GM21423 (cell line): Measurements from ENCODE around the gene TIMP1.
A peak's percentile ranks its signal among the peaks of the same experiment; 100 is the strongest.
"Not testable (repeated sequence)": the region's sequence is repeated elsewhere in the genome, so short reads cannot be mapped to it uniquely, and the experiment has no call there.

Experiments used
- ATAC-seq: cut with Tn5 transposase; IDR thresholded peaks from one replicate; pipeline ENCODE4 v1.9.1; 2021; ENCODE audit warnings: mild to moderate bottlenecking, moderate library complexity; ENCODE audit not compliant: unreplicated experiment

TIMP1 gene

DNA sequence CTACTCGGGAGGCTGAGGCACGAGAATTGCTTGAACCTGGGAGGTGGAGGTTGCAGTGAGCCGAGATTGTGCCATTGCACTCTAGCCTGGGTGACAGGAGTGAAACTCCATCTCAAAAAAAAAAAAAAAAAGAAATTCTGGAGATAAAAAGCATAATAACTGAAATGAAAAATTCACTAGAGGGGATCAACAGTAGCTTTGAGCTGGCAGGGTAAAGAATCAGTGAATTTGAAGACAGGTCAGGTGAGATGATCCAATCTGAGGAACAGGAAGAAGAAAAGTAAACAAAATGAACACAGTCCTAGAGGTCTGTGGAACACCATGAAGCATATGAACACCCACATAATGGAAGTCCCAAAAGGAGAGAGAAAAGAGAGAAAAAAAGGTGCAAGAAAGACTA, 15.0 kb downstream of the TIMP1 start:
- ATAC-seq: no peak

DNA sequence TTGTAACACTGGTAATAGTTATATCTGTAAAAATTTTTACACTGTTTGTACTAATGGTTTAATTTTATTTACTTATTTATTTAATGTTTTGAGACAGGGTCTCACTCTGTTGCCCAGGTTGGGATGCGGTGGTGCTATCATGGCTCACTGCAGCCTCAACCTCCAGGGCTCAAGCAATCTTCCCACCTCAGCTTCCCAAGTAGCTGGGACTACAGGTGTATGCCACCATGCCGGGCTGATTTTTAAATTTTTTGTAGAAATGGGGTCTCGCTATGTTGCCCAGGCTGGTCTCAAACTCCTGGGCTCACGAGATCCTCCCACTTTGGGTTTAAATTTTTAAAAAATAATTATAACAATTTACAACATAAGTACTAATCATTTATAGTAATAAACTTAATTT, 20.9 kb downstream of the TIMP1 start:
- ATAC-seq: not testable (repeated sequence)

DNA sequence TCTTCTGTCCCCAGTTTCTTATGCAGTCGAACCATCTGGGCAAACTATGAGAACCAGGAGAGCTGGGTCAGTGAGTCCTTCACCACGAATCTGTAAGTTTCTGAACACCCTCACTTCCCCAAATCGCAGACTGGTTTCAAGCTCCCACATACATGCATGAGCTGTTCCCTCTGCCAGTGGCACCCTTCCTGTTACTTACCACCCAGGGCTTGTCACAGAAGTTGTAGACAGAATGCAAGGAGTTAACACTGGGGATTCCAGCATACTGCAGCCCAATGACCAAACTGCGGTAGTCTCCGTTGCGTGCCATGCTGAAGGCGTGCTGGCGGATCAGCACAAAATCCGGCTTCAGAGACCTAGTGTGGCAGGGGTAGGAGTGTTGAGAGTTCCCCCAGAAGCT, 22.8 kb downstream of the TIMP1 start:
- ATAC-seq: no peak

DNA sequence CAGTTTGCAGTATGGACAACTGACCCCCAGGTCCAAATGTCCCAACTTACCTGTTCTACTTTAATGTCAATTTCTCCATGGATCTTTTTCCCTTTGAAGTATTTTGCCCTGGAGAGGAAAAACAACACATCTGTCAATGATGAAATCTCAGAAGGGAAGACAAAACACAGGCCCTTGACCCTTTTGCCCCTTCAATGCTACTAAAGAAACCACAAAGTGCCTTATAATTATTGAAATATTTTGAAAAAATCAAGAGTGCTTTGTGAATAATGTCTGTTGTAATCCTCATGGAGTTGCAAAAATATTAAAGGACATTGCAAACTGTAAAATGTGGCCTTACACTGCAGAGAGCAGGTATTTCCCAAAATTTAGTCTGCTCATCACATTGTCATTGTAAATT, 24.9 kb downstream of the TIMP1 start:
- ATAC-seq: no peak

DNA sequence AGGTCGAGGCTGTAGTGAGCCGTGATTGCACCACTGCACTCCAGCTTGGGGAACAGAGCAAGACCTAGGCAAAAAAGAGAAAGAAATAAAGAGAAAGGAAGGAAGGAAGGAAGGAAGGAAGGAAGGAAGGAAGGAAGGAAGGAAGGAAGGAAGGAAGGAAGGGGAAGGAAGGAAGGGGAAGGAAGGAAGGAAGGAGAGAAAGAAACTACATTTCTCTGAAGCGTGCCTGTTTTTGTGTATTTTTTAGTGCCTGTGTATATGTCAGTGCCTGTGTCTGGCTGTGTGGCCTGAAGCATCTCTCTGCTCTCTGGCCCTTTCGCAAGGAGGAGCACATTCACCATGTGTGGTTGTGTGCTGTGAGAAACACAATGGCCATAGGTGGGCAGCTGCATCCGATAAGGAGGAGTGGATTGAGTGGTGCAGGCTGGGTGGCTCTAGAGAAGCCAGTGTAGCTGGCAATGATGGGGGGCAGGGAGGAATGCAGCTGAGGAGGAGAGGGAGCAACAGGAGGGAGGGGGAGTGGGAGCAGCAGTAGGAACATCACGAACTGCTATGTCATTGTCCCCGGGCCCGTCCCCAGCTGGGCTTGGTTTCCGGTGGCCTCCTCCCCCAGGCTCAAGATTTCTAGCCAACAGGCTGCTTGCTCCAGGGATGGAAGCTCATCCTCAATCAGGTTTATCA, 26.0 kb downstream of the TIMP1 start:
- ATAC-seq: no peak

DNA sequence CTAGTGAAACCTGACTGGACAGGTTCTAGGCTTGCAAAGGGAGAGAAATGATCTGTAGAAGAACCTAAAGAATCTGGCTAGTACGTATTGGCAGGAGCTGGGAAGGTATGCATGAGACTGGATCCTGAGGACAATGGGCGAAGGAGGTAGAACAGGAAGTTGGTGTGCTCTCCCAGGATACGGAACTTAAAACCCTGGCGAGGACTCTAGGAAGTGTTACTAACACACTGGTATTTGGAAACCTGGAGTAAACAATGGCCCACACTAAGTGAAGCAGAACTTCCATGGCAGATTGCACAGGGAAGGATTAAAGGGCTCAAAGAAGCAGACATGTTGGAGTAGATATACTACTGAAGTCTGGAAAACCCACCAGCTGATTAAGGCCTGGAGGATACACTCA, 28.3 kb downstream of the TIMP1 start:
- no peak for ATAC-seq

DNA sequence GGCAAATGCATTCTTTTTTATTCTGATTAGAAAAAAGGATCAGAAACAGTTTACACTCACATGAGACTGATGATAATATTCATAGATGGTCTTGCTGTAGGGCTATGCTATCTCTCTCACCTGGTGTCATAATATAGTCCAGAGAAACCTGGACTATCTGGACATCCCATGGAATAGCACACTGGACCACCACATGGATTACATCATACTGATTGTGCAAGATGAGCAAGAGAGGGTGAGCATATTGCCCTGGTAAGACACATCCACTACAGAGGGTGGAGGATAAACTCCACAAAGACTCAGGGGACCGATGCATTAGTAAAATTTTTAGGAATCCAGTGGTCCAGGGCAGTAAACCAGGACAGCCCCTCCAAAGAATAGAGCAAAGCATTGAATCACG, 29.3 kb downstream of the TIMP1 start:
- no peak for ATAC-seq

DNA sequence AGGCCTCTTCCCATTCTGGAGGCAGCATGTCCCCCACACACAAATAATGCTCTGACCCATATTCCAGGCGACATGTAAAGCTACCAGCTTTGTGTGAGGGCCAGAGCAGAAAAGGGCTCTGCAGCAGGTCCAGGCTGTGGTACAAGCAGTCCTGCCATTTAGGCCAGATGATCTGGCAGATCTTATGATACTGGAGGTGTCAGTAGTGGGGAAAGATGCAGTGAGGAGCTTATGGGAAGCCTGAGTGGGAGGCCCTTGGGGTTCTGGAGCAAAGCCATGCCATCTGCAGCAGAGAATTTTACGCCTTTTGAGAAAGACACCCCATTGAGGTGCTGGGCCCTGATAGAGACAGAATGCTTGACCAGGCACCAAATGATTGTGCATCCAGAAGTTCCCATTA, 29.7 kb downstream of the TIMP1 start:
- no peak for ATAC-seq

DNA sequence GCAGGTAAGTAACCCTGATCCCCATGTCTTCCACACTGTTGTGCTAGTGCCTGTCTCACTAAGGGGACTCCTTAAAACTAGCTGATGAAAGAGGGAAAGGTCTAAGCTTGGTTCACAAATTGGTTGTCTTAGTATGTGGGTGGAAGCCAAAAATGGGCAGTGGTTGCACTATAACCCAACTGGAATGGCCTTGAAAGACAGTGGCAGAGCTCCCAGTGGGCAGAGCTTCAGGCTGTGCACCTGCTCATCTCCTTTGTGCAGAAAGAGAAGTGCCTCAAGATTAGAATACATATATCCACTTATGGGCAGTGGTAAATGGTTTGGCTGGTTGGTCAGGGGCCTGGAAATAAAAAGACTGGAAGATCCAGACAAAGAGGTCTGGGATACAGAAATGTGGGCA, 30.2 kb downstream of the TIMP1 start:
- no peak for ATAC-seq

DNA sequence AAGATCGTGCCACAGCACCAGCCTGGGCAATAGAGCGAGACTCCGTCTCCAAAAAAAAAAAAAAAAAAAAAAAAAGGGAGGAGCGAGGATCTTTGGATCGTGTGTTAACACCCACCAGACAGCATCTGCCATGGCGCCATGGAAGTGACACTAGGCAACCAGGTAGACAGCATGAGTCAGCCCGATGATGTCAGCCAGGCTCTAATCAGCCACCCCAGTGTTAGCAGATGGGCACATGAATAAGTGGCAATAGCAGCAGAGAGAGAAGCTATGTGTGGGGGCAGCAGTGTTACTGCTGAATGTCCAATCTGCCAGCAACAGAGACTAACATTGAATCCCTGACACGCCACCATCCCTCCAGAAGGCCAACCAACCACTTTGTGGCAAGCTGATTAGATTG, 30.8 kb downstream of the TIMP1 start:
- no peak for ATAC-seq

DNA sequence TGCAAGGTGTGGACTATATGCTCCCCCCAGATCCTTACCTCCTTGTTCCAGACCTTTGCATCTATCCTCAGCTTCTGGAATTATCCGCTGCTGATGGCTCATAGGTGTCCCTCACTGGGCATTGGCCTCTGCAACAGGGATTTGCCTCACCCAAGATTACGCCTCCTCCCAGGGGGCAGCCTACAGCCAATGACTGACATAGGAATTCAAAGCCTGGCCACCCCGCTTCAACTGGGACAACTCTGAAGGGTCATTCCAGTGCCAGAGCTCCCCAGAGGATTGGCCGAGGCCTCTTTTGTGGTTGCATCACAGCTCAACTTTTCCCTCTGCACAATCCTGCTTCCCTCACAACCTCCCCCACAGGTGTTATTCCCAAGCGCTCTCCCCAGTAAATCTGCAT, 32.4 kb downstream of the TIMP1 start:
- ATAC-seq: no peak

DNA sequence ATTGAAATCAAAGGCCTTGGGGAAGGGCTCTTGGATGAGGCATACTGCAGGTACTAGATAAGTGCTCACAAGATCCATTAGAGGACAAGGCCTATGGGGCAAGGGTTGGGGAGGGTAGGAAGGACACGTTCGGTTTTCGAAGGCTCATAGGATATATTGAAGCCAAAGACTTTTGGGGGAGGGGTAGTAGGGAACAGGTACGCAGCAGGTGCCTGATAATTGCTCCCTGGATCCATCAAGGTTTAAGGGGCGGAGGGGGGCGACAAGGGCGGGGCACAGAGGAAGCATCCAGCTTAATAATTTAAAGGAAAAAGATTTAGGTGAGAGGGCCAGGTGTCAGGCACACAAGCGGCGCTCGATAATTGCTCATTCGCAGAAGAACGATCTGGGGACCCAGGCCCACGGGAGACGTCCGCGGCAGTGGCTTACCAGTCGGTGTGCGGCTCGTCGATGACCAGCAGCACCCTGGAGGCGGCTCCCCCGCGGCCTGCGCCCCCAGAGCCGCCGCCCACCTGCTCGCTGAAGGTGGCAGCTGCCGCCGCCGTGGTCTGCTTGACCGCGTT, 36.8 kb downstream of the TIMP1 start:
- ATAC-seq: no peak

DNA sequence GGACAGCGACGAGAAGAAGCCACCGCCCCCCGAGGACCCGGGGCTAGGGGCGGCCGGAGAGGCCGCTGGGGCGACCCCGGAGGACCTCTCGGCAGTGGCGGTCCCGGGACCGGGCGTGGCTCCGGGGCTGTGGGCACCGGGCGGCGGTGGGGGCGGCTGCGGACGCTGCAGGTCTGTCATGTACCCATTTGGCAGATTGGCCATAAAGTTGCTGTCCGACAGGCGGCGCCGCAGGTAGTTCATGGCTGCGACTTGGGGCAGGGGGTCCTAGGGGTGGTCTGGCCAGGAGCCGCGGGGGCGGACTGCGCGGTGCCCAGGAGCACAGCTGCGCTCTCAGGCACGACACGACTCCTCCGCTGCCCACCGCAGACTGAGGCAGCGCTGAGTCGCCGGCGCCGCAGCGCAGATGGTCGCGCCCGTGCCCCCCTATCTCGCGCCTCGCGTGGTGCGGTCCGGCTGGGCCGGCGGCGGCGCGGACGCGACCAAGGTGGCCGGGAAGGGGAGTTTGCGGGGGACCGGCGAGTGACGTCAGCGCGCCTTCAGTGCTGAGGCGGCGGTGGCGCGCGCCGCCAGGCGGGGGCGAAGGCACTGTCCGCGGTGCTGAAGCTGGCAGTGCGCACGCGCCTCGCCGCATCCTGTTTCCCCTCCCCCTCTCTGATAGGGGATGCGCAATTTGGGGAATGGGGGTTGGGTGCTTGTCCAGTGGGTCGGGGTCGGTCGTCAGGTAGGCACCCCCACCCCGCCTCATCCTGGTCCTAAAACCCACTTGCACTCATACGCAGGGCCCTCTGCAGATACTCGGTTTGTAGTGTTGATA, 37.5 kb downstream of the TIMP1 start, which contains the start of gene SYN1:
Gene SYN1, minus strand, starts transcription at position 372 of the 817 bp plus-strand sequence. Its CDS starts 129 bp downstream, at position 243.
- peak; percentile 81 for ATAC-seq

DNA sequence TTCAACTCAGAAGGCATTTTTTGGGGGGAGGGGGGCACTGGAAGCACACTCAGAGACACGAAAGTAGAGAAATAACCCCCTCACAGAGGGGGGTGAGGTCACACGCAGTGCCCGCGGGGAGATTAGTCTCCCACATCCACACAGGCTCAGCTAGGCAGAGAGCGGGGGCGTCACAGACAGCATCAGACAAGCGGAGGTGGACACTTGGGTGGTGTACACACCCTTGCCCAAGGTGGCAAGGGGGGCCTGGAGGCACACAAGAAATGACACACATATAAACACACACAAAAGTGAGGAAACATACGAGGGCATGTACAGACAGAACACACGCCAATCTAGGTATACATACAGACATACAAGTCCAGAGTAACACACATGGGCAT, 38.1 kb downstream of the TIMP1 start:
- no peak for ATAC-seq

DNA sequence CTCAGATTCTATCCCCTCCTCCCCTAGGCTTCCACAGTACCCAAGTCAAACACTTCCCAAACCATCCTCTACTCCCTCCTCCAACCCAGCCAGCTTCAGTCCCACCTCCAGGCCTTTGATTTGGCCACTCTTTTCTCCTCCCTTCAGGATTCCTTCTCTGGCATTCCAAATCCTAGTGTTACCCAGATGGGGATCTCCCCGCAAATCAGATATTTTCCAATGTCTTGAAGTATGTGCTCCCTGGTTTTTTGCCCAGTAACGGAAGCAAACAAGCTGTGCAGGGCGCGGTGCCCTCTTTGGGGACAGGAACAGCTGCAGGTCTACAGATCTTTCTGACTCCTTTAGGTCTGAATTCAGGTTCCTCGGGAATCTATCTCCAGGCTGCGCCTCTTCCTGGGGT, 39.6 kb downstream of the TIMP1 start:
- ATAC-seq: no peak

DNA sequence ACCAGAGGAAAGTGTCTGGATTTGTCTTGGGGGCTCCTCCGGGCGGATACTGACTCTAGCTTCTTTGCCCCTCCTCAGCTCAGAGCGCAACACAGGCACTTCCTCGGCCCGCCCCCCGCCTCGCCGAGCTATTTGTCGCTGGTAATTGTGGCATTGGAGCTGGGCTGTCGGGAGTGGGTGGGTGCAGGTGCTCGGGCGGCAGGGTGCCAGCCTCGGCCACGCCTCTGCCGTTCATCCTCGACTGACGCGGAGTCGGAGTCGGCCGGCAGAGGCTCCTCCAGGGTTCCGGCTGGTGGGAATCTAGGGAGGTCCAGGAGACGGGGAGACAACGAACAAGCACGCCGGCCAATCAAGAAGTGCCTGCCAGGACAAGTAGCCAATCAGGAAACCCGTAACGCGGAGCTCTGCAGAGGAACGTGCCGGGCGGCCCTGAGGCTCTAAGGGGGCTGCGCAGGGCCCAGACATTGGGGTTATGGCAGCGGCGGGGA, 41.3 kb downstream of the TIMP1 start:
- no peak for ATAC-seq

DNA sequence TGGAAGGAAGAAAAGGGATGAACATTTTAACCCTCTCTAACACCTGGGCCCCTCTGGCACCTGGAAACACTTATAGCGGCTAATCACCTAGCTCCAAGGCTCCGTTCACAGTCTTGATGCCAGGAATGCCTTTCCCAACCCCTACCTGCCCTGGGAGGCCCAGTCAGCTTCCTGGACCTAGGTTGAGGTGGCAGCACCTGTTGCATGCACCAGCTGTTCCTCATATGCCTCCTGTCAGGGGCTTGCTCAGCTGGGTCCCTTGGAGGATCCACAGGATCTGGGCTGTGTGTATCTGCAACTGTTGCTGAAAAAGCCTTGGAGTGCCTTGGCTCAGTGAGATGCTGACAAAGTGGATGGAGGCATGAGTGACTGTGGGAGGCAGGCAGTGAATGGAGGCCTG, 43.1 kb downstream of the TIMP1 start:
- ATAC-seq: no peak

DNA sequence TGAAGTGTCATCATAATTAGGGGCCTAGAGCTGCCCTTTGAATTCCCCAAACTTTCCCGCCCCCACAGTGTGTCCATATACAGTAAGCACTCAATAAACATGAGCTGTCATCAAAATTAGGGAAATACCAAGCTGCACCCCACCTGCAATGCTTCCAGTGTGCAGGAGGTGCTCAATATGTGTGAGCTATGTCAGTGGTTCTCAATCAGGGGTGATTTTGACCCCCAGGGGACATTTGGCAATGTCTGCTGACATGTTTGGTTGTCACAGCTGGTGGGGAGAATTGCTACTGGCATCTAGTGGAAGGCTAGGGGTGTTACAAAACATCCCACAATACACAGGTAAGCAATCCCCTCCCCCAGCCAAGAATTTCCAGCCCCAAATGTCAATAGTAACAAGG, 46.7 kb downstream of the TIMP1 start:
- ATAC-seq: no peak

DNA sequence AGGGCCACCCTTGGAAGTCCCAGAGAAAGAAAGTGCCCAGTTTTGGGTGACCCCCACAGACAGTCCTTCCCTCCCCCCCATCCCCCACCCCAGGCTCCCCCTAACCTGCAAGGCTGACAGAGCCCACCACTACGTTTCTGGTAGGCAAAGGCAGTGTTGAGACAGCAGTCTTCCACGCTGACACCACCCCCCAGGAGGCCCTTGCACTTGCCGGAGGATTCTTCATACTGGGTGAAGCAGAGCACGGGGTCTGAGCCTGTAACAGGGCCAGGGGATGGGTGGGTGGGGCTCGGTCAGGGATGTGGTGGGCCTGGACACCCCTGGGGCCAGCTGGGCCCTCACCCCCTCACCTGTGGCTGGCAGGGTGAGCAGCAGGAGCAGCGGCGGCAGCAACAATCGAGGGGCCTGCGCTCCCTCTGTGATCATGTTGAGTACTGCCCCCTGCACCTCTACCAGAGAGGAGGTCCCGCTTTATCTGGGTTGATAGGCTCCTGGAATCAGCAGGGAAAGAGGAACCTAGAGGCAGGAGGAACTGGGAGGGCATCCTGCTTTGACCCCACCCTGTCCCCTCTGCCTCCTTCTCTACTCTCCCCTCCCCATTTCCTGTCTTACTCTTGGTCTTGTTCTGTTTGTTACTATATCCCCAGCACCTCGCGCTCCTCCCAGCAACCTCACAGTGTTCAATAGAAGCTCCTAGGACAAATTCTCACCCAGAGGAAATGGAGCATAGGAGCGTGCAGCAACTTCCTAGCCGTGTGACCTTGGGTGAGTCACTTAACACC, 47.4 kb downstream of the TIMP1 start, which contains the start of gene CFP:
Gene CFP, minus strand, starts transcription at position 512 of the 782 bp plus-strand sequence. Its CDS starts 86 bp downstream, at position 426.
- ATAC-seq: no peak

DNA sequence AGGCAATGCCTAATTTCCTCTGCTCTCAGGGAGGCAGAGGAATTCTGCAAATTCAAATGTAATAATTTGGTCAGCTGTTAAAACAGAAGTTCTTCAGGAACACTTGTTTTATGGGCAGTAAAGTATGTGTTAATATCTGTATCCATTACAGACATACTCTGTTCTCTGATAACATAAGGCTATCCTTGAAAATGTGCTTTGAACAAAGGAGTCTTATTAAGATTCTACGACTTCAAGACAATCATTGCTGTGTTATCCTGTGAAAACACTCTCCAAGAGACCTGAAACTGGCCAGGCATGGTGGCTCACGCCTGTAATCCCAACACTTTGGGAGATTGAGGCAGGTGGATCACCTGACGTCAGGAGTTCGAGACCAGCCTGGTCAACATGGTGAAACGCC, 49.4 kb downstream of the TIMP1 start:
- ATAC-seq: no peak

DNA sequence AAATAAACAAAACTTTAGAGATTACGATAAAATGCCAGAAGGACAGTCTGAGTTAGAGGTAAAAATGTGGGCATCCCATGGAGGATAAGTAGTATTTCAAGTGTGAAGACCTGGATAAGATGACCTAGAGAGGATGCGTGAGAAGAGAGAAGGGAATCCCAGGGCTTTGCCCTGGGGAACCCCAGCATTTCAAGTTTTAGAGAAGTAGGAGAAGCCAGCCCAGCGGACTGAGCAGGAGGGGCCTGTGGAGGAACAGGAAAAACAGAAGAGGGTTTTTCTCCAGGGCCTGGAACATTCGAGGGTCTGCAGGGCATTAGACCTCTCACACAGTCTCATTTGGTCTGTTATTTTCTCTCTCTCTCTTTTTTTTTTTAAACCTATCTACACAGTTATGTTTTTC, 50.4 kb downstream of the TIMP1 start:
- no peak for ATAC-seq
